GM18517 (cell line): ENCODE measurements around the gene RPL23.

ENCODE experiments used
- ATAC-seq: cut with Tn5 transposase; IDR thresholded peaks from one replicate; pipeline ENCODE4 v1.9.1; 2021; ENCODE audit warnings: mild to moderate bottlenecking, moderate library complexity; ENCODE audit not compliant: unreplicated experiment

The RPL23 gene

DNA sequence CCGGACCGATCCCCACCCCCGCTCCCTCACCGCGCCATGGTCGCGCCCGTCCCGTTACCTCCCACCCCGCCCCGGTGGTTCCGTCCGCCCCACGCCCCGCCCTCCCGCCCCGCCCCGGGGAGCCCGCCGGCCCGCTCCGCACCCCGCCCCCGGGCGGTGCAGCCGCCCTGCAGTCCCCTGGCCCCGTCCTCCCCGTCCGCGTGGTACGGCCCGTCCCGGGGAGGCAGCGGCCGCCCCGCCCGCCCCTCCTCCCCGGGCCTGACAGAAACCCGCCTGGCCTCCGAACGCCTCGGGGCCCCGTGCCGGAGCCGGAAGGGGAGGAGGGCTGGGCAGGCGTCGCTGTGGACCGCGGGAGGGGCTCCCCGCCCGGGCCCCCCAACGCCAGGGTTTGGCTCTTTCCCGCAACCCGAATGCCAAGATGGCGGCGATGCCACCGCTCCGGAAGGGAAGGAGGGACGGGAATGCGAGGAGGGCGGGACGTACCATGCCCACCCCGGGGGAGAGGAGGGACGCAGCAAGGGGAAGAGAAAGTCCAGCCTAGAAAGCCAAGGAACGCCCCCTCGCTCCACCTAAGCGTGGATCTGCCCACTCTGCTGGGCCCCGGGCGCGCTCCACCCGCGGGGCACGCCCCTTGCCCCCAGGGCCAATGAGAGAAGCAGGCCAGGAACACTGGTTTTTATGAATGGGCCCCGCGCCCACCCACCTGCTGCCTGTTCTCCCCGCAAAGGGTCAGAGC is 53.9 kb downstream of the RPL23 start, which contains the start of gene PIP4K2B:
Gene PIP4K2B, minus strand, starts transcription at position 56 of the 736 bp plus-strand sequence. CDS start 132 bp downstream, outside the sequence.
- ATAC-seq = peak; percentile 89

DNA sequence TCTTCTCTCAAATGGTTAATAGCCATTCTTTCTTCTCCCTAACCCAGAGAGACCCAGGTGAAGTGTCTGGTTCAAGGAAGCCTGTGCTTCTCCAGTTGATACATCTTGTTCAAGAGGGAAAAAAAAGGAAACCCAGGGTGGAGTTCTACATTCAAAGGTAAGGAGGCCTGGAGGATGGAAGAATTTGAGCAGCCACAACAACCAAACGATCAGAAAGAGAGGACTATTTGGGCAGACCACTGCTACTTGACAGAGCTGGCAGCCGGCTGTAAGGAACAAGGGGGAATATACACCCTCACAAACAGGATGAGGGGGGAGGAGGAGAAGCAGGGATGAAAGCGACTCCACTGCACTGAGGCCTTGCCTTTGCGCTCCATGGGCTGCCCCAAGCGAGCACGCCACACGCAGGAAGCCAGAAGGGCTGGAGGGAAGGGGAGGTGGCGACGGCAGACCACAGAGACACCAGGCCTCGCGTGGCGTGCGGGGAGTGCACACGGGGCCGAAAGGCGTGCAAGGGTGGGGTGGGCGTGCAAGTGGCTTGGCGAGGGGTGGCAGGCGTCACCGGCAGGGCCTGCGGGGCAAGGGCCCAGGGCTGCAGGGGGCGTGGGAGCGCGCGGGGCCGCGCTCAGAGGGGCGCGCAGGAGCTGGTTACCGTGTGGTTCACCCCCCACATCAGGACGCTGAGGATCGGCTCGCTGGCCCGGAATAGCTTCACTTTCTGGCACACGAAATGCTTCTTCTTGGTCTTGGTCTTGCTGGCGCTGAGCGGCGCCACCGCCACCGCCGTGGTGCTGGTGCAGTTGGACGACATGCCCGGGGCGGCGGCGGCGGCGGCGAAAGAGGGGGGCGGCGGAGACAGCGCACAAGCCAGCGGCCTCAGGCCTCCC is 54.7 kb downstream of the RPL23 start:
- peak; percentile 22 for ATAC-seq
